Activated T-cell treated with anti-CD3 and anti-CD28 coated beads for 1 hour (primary cell): ENCODE data around the gene VSX1.
A peak's percentile ranks its signal among the peaks of the same experiment; 100 is the strongest.

Experiments
- DNase-seq: peaks from one replicate; pipeline ENCODE4 v3.0.0-alpha.2; 2020; ENCODE audit warnings: low read depth

VSX1 gene

DNA sequence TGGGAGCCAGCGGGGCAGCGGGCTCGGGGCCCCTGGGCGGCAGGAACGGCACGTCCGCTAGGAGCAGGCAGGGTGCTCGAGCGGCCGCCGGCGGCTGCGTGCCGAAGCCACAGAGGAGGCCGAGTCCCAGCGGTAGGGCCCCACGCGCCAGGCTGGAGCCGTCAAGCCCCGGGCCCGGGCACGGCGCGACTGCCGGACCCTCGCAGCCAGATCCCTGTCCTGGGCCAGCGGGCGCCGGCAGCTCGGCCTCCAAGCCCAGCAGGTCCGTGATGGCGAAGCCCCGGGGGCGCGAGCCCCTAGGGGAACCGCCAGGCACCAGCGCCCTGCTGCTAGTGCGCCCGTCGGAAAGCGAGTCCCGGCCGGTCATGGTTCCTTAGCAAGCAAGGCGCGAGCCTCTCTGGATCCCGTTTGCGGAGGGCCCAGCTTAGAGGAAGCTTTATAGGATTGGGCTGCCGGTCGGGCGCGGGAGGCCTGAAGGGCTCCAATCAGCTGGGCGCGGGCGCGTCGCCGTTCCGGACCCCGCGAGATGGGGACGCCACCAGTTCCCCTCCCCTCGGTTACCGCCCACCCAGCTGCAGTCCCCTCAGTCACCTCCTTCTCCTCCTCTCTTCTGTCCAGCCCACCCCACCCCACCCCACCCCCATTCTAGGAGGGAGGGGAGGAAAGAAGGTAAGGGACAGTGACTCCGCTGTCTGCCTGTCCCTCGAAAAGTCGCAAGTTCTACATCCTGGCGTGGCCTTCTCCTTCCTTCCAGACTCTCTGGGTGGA, at the start of gene VSX1:
VSX1 (minus strand) TSS at position 412 of the 768 bp plus-strand sequence; CDS start at position 367, 45 bp downstream.
- DNase-seq = no peak

DNA sequence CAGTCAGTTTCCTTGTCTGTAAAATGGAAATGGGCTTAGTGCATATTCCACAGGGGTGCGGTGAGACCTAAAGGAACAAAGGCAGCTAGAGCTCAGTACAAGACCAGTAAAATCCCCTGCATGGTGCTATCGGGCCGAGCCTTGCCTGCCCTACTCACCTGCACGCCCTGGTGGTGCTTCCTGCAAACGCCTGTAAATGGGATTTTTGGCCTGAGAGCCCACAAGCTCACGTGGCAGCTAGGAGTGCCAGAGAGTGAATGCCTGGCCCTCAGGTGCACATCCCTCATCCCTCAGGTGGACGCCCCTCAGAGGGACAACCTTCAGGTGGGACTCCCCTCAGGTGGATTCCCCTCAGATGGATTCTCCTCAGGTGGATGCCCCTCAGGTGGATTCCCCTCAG, 48.0 kb upstream of the VSX1 start:
- DNase-seq = no peak

DNA sequence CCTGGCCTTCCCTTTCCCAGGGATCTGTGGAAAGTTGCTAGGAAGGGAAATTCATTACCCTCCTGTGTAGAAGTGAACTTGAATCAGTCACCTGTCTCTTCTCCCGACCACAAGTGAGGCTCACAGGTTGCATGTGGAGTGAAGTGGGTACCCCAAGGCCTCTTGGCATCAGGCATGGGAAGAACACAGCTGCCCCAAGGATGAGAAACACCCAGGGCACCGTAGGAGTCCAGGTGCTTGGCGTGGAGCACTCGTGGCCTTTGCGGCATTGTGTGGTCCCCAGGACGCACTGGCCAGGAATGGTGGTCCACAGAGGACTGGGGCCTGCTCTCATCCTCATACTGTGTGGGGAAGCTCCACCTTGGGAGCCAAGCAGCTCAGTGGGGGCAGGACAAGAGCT, 47.5 kb upstream of the VSX1 start:
- no peak for DNase-seq

DNA sequence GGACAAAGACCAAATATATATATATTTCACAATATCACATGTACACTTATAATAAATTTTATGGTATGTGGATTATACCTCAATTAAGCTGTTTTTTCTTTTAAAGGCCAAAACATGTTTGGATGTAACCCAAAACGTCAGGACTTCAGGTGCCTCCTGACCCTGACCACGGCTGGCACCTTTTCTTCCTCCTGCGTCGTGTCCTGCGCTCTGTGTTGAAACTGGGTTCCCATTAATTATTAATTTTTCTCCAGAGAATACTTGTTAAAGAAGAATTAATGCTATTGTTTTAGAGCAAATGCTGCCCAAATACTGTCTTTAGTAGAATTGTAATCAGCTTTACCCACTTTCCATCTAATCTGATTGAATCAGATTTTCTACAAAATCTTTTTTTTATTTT, 46.7 kb upstream of the VSX1 start:
- no peak for DNase-seq

DNA sequence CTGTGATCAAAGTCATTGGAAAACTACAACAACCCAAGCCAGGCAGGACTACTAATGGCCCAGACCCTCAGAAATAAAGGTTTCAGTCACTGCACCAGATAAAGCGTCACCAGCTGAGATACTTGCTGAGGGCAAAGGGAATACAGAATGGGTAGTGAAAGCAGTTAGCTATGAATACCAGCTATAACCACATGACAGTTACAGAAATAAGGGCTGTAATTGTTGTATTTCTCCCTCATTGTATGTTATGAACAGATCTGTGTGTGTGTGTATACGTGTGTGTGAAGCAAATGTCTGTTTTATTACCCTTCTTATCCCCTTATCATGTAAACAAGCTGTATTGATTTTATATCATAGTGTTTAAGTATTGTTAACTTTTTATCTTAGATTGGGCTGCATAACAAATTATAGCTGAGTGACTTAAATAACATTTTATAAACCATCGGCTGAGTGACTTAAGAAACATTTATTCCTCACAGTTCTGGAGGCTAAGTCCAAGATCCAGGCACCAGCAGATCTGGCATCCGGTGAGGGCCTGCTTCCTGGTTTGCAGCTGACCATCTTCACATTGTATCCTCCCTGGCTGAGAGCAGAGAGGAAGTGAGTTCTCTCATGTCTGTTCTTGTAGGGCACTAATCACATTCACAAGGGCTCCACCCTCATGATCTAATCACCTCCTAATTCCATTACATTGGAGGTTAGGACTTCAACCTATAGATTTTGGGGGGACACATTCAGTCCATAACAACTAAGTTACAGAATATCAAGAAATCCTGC, 46.0 kb upstream of the VSX1 start:
- no peak for DNase-seq

DNA sequence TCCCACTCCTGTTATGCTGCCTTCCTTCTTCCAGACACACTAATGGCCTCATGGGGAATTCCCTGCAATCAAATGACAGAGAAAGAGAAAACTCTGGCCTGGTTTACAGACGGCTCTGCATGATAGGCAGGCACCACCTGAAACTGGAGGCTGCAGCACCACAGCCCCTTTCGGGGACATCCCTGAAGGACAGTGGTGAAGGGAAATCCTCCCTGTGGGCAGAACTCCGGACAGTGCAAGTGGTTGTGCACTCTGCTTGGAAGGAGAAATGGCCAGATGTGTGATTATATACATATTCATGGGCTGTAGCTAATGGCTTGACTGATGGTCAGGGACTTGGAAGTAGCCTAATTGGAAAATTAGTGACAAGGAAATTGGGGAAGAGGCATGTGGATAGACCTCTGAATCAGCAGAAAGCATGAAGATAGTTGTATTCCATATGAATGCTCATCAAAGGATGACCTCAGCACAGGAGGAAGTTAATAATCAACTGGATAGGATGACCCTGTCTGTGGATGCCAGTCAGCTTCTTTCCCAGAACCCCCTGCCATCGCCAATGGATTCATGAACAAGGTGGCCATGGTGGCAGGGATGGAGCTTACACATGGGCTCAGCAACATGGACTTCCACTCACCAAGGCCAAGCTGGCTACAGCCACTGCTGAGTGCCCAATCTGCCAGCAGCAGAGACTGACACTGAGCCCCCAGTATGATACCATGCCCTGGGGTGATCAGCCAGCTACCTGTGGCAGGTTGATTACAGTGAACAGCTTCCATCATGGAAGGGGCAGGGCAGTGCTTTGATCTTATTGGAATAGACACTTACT, 44.5 kb upstream of the VSX1 start:
- no peak for DNase-seq

DNA sequence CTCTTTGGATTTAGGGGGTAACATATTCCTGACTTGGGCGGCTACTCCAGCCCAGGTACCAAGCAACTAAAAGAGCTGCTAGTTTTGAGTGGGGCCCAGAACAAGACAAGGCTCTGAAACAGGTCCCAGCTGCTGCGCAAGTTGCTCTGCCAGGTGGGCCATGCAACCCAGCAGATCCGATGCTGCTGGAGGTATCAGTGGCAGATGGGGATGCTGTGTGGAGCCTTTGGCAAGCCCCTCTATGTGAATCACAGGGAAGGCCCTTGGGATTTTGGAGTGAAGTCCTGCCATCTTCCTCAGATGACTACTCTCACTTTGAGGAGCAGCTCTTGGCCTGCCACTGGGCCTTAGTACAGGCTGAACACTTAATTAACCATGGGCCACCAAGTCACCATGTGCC, 43.7 kb upstream of the VSX1 start:
- DNase-seq = no peak

DNA sequence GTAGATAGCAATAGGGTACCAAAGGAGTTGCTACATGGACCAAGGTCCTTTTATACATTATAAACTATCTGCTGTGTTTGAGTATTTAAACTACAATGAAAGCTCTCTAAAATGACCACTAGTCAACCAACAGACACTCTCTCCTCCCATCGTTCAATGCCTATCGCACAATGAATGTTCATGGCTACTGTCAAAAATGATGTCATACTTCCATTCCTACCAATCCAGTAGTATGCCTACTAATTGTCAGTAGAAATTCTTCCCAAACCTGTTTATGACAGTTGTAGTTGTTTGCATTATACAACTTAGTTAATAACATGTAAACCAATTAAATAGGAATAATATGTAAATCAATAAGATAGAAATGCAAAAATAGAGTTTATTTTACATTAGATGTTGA, 39.0 kb upstream of the VSX1 start:
- no peak for DNase-seq

DNA sequence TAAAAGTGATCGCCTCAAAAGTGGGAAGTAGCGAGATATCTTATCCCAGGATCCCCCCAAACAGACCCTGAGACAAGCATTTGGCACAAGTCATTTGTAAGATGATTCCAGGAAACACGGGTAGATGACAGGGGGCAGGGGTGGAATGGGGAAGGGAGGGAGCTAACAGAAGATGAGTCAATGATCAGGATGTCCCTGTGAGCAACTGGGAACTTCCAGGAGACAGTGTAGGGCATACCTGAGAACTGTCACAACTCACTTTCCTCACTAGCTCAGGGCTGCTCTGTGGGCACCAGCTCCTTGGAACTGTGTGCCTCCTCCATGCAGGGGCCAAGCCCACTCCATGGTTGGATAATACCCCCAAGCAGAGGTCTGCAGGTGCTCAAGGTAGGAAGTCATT, 38.5 kb upstream of the VSX1 start:
- DNase-seq = no peak

DNA sequence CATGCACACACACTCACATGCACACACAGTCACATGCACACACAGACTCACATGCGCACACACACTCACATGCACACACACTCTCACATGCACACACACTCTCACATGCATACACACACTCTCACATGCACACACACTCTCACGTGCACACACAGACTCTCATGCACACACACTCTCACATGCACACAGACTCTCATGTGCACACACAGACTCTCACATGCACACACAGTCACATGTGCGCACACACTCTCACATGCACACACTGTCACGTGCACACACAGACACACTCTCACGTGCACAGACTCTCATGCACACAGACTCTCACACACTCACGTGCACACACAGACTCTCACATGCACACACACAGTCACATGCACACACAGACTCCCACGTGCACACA, 36.6 kb upstream of the VSX1 start:
- DNase-seq = no peak

DNA sequence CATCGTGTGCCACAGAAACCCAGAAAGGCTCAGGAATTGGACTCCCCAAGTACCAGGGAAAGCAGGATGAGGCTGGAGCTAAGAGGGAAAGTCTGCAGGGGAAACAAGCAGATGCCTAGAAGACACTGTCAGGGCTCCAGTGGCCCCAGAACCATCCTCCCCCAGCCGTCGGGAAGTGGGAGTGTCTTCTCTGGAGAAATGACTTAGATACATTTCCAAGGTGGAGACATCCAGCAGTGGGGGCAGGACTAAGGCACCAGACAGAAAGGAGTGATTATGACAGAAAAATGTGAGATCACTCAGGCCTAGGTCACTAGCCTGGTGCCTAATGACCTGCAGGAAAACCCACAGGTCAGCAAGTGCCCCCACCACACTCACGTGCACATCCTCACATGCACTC, 36.0 kb upstream of the VSX1 start:
- no peak for DNase-seq

DNA sequence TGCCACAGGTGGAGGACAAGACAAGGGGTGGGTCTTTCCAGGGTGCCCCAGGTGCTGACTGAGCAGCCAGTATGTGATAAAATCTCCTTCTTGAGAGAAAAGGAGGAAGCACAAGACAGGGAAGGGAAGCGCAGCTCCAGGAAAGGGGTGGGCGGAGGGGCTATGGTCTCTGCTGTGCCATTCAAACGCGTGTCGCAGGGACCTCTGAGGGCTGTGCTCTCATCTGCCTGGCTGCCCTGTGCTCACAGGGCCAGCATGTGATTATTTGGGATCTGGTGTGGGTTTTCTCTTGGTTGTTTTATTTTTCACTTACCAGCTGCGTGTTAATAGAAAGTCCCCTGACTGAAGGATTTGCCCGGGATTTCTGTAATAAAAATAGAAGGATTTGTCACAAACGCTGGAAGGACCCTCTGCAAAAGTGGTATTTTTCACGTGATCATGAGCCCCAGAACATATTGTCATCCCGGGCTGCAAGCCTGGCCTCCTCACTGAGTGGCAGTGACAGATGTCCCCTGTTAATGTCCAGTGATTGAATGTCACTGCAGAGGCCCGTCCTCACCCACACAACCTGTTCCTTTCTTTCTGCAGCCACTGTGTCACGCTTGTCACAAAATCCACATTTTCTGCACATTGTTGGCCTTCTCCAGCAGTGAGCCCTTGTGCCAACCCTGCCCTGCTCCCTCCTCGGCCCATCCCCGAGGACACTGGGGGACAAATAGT, 35.0 kb upstream of the VSX1 start:
- DNase-seq = no peak

DNA sequence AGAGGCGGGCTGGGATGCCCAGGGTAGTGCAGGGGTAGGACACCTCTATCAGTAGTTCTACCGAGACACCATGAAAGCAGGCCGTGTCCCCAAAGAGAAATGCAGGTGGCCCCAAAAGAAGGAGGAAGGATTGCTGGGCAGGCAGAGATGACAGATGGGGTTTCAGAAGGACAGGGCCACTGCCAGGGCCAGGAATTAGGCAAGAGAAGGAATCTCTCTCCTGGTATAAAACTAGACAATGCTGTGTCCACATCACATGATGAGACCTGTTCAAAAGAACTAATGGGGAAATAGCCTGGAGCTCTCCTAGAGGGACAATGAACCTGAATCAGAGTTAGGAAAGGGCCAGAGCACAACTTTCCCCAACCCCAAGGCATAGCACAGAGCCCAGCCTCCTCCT, 21.6 kb upstream of the VSX1 start:
- no peak for DNase-seq

DNA sequence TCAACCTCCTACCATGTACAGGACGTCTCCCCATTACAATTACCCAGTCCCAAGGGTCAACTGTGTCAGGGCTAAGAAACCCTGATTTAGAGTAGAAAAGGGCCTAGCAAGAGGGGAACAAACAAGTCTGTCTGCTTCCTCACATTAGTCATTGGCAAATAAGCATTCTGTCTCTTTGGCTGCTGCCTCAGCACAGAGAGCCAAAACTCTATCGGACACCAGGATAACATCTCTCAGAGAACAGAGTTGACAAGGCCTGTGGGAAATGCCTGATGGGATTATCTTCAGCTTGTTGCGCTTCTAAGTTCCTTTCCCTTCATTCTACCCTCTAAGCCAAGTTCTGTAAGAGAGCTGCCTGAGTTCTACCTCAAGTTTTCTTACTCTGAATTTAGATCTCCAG, 19.0 kb upstream of the VSX1 start:
- DNase-seq = no peak

DNA sequence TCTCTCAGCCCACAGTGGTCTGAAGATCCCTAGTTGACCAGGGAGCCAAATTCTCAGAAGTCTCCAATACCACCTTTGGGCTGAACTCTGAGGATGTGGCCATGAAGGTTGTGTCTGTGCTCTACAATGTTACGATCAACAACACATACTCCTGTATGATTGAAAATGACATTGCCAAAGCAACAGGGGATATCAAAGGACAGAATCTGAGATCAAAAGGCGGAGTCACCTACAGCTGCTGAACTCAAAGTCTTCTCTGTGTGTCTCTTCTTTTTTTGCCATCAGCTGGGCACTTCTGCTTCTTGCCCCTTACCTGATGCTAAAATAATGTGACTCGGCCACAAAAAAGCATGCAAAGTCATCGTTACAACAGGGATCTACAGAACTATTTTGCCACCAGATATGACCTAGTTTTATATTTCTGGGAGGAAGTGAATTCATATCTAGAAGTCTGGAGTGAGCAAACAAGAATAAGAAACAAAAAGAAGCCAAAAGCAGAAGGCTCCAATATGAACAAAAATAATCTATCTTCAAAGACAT, 17.7 kb upstream of the VSX1 start:
- DNase-seq = no peak

DNA sequence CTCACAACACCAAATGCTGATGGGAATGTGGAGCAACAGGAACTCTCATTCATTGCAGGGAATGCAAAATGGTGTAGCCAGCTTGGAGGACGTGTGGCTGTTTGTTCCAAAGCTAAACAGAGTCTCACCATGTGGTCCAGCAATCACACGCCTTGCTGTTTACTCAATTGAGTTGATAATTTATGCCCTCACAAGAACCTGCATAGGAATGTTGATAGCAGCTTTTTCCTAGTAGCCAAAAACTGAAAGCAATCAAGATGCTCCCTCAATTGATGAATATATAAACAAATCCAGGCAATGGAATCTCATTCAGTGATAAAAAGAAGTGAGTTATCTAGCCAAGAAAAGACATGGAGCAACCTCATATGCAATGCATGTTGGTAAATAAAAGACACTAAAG, 15.6 kb upstream of the VSX1 start:
- no peak for DNase-seq

DNA sequence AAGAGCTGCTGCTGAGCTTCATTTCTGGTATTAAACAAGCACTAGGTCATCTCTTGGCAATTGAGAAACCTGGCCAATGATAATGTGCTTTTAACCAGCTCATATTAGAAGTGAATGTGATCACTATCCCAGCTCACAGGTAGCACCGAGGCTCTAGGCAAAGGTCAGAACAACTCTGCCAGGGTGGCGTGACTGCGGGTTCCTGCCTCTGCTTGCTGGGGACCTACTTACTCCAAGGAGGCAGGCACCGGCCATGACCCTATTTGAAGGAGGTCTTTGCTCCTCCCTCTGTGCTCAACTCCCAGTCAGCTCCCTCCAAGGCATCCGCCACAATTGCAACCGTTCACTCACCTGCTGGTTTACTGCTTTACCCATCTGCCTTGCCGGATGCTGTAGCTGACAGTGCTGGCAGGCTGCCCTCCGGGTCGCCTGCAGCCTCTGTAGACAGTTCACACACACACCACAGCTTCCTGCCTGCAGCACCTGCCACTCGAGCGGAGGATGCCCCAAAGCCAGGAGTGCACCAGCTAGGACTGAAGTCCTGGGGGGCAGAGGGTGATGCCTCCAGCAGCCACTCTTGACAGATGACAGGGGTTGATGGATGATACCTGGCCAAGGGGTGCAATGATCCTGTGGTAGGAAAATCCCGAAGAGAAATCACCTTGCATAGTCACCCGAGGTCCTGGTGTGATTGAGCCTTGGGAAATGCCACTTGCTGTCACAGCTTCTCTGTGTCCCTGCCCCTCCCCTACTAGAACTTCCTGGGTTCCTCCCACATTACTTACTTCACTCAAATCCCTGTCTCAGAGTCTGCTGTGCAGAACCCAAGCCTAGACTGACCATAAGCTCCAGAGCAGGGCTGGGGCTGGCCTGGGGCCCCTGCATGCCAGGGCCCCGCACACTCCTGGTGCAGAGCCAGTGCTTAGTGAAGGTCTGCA, 8.8 kb upstream of the VSX1 start:
- DNase-seq = peak; percentile 59

DNA sequence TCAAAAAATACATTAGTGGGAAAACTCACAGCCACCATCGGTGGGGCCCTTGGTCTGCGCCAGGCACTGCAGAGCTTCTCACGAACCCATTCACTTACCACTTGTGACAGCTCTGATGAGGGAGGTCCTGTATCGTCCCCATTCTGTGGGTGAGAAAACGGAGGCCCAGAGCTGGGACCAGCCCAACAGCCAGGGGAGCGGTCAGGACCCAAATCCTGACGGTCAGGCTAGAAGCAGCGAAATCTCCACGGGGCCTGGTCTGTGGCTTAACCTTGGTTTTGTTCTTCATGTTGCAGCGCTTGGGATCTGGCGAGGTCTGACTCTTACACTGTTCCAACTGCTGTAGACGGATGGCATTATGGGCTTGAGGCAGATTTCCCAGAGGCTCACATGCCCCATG, 7.7 kb upstream of the VSX1 start:
- DNase-seq = no peak

DNA sequence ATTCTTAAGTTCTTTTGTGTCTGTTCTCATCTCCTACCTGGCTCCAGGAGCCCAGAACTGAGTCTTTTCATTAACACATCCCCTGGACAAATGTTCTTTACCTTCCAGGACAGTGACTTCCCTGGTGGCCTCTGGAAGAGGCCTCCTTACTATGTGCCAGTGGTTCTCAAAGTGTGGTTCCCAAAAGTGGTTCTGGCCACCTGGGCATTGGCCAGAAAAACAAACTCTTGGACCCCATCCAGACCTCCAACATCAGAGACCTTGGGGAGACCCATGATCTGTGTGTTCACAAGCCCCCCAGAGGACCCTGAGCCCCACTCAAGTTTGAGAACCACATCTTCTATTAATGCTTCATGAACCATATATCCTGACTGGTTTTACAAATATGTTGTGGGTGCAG, 7.2 kb upstream of the VSX1 start:
- DNase-seq = no peak

DNA sequence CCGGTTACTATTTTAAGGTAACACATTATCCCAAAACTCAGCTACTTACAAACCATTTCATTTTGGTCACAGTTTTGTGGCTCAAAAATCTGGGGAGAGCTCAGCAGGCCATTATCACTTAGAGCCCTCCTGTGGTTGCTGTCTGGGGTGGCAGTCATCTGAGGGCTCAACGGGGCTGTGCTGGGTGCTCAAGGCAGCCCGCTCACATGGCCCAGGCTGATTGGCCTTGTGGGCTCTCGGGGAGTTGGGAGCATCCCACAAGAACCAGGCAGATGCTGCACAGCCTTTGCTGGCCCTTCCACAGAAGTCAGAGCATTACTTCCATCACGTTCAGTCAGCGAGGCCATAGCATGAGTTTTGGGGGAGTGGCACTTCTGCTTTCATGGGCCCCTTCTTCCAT, 6.3 kb upstream of the VSX1 start:
- DNase-seq = no peak
